GM12878 (cell line): ENCODE measurements around the gene GRIFIN. TPM values are rescaled to one million over a fixed set of nuclear protein-coding genes. Genes with fewer than 3 reads are reported as not detected.

Experiments
- ATAC-seq: fragments of 200-7000 bp; cut with Tn5 transposase; 3 replicates; pipeline ENCODE4 v1.9.1; 2020; ENCODE audit warnings: mild to moderate bottlenecking, moderate library complexity
- BruUV-seq: library from RNA; stranded (reverse); fragments of 400-500 nt; replicated peaks from 2 replicates; lab custom pipeline; 2021; lab: Mats Ljungman, UMichigan
- CTCF ChIA-PET: fragments of 300-600 bp; sonication (Branson Sonifier 250); formaldehyde crosslinking; extraction: SDS; loops from one replicate; lab custom pipeline; 2021; ENCODE audit warnings: inconsistent platforms; lab: Yijun Ruan, JAX
- POLR2A ChIA-PET: fragments of 350-600 bp; formaldehyde crosslinking; extraction: SDS; loops from one replicate; lab custom pipeline; 2021; ENCODE audit warnings: inconsistent platforms; lab: Charles Lee
- RAD21 ChIA-PET: fragments of 300-600 bp; sonication (Branson Sonifier 250); formaldehyde crosslinking; loops from one replicate; lab custom pipeline; 2023; ENCODE audit warnings: antibody characterized with exemption; ENCODE audit not compliant: unreplicated experiment; lab: Charles Lee
- SMC1A ChIA-PET: fragments of 300-600 bp; sonication (Branson Sonifier 250); formaldehyde crosslinking; loops from one replicate; lab custom pipeline; 2023; ENCODE audit not compliant: unreplicated experiment, uncharacterized antibody; lab: Charles Lee
- DNase-seq: peaks from one replicate; pipeline ENCODE4 v3.0.0-alpha.2; 2011; ENCODE audit warnings: low read depth, low spot score
- FAIRE-seq: peaks from 3 replicates; lab custom pipeline; 2011; peaks lifted over from hg19 to GRCh38; lab: Jason Lieb, UNC
- H2AFZ ChIP-seq: 2 replicates; pipeline ENCODE4 v1.6.0; 2011; ENCODE audit warnings: low read depth, low read length, control low read depth; ENCODE audit not compliant: control insufficient read depth
- H3K27ac ChIP-seq: 2 replicates; pipeline ENCODE4 v1.5.1; 2011; ENCODE audit warnings: control low read depth; ENCODE audit not compliant: control insufficient read depth, insufficient read depth
- H3K27me3 ChIP-seq, 2 experiments: replicated peaks in 1 of 2; 2 replicates each; pipeline versions ENCODE4 v1.6.0 to v1.6.1; 2011; ENCODE audit warnings: low read length in 1 of 2; ENCODE audit not compliant: control insufficient read depth in 2 of 2, insufficient read depth in 2 of 2
- H3K36me3 ChIP-seq, 2 experiments: 2 replicates each; pipeline ENCODE4 v1.5.1; 2011; ENCODE audit warnings: low read length in 1 of 2; ENCODE audit not compliant: control insufficient read depth in 2 of 2, insufficient read depth in 2 of 2
- H3K4me1 ChIP-seq: 2 replicates; pipeline ENCODE4 v1.6.1; 2011; ENCODE audit warnings: mild to moderate bottlenecking, low read length, moderate library complexity, mixed read lengths; ENCODE audit not compliant: control insufficient read depth, insufficient read depth
- H3K4me2 ChIP-seq: 2 replicates; pipeline ENCODE4 v1.6.0; 2011; ENCODE audit warnings: control low read depth; ENCODE audit not compliant: control insufficient read depth, insufficient read depth
- H3K4me3 ChIP-seq: fragments of 200-600 bp; sonication (generic); 2 replicates; pipeline ENCODE4 v1.5.1; 2016
- H3K79me2 ChIP-seq: 2 replicates; pipeline ENCODE4 v1.6.0; 2011; ENCODE audit warnings: low read length; ENCODE audit not compliant: control insufficient read depth, insufficient read depth
- H3K9ac ChIP-seq: 2 replicates; pipeline ENCODE4 v1.8.0; 2011; ENCODE audit warnings: low read length, control low read depth, mixed read lengths; ENCODE audit not compliant: control insufficient read depth, insufficient read depth
- H3K9me3 ChIP-seq: replicated peaks from 3 replicates; pipeline ENCODE4 v1.5.1; 2011; ENCODE audit warnings: mild to moderate bottlenecking, low read length; ENCODE audit not compliant: control insufficient read depth, insufficient read depth
- H4K20me1 ChIP-seq: 2 replicates; pipeline ENCODE4 v1.6.0; 2011; ENCODE audit not compliant: control insufficient read depth, insufficient read depth
- DPF2 ChIP-seq: fragments of 450-650 bp; IDR thresholded peaks from 2 replicates; pipeline ENCODE4 v1.6.1; 2017; ENCODE audit warnings: mild to moderate bottlenecking
- JUNB ChIP-seq: IDR thresholded peaks from 2 replicates; pipeline ENCODE4 v1.6.1; 2016; ENCODE audit warnings: antibody characterized with exemption, mild to moderate bottlenecking
- MLLT1 ChIP-seq: fragments of 450-650 bp; IDR thresholded peaks from 2 replicates; pipeline ENCODE4 v1.6.1; 2016; ENCODE audit warnings: mild to moderate bottlenecking
- PAX8 ChIP-seq: fragments of 450-650 bp; IDR thresholded peaks from 2 replicates; pipeline ENCODE4 v1.6.1; 2017; ENCODE audit warnings: mild to moderate bottlenecking, moderate library complexity
- RBBP5 ChIP-seq: fragments of 200-600 bp; sonication (generic); conservative IDR thresholded peaks from 2 replicates; pipeline ENCODE4 v1.6.1; 2016
- SIN3A ChIP-seq: IDR thresholded peaks from 2 replicates; pipeline ENCODE4 v1.6.1; 2012; ENCODE audit warnings: low read depth, low read length, improper control_type of control experiment
- ZBED1 ChIP-seq: IDR thresholded peaks from 2 replicates; pipeline ENCODE4 v1.6.1; 2016; ENCODE audit warnings: borderline replicate concordance
- WGBS: methylation state at CpG from one replicate; pipeline ENCODE4 v1.1.6; 2016; ENCODE audit warnings: low lambda C conversion rate; ENCODE audit not compliant: insufficient replicate concordance, insufficient coverage; ENCODE audit errors: missing lambda C conversion rate; 5-methylcytosine and 5-hydroxymethylcytosine counted together
- in situ Hi-C: fragments of 300-500 bp; cut with MboI; formaldehyde crosslinking; loops from 9 replicates; pipeline ENCODE4 v1.14.3; 2018; ENCODE audit warnings: mixed read lengths
- intact Hi-C: fragments of 100-400 bp; cut with micrococcal nuclease; formaldehyde crosslinking; loops from one replicate; pipeline ENCODE4 v1.14.2; 2022; ENCODE audit not compliant: unreplicated experiment
- polyA plus RNA-seq, 11 experiments: library from polyadenylated mRNA; depleted of rRNA in 4 of 11; unstranded in 6 of 11; stranded (reverse) in 5 of 11; fragments of >200 nt; fragmentation: Nextera tagmentation in 4 of 11; fragmentation: Illumina TruSeq in 1 of 11; extraction: Ambion mirVana in 4 of 11; extraction: Trizol in 1 of 11; gene quantifications; 1 replicate in 1 of 11; 2 replicates in 10 of 11; pipeline versions ENCODE4 v1.2.1 to v1.2.3, GENCODE V29; 2011 to 2016; ENCODE audit warnings: inconsistent platforms in 2 of 11, missing spikeins in 2 of 11, low read depth in 1 of 11
- total RNA-seq, 4 experiments: library from RNA; depleted of rRNA in 3 of 4; stranded (reverse); fragments of >200 nt in 3 of 4; fragmentation: Illumina TruSeq in 1 of 4; extraction: Trizol in 1 of 4; gene quantifications; 2 replicates each; pipeline versions ENCODE4 v1.2.1 to v1.2.3, GENCODE V29; 2013 to 2021

GRIFIN gene
- total and polyA plus RNA-seq, 10 of the 15 experiments (the other 5 are each of a cell fraction or from before 2014, with no cell fraction given) = not detected

- Histone ChIP-seq H3K79me2 (no peaks in the 10 kb centered on the region), H3K4me3 (no peak overlapping the region), H3K36me3 (no peaks in the 10 kb centered on the region), H3K4me1 (no peaks in the 10 kb centered on the region), H3K27ac (no peak overlapping the region), H4K20me1 (no peaks in the 10 kb centered on the region), H2AFZ (no peak overlapping the region), H3K9ac (no peak overlapping the region), H3K4me2 (no peak overlapping the region), H3K9me3 (no peaks in the 10 kb centered on the region), H3K27me3 (no peaks in the 10 kb centered on the region)
- RAD21 ChIA-PET = no interaction called here
- no peak for TF ChIP-seq DPF2
- no peak for TF ChIP-seq PAX8
- TF ChIP-seq MLLT1 = no peak
- TF ChIP-seq ZBED1 = no peak
- TF ChIP-seq SIN3A = no peak
- TF ChIP-seq RBBP5 = no peak
- no peak for TF ChIP-seq JUNB
- ATAC-seq (no peak), FAIRE-seq (no peak), DNase-seq (no peak)
- intact Hi-C loops (no loop called here), in situ Hi-C loops (no loop called here)
- SMC1A ChIA-PET = no interaction called here
- 22% methylated on average over 10 of the region's 11 CpGs for WGBS
- POLR2A ChIA-PET = no interaction called here
- CTCF ChIA-PET = interaction anchor here (0.7 kb wide), 1 partner anchor 19 kb away, joined by 3 read pairs; no protein-coding TSS in a partner anchor
- no TSS peak for BruUV-seq
Observed at GRCh38 chr7:2493205-2494164, 17.3 kb upstream of the GRIFIN start.
